HEK293T (cell line): Measurements from ENCODE around the gene ATP2B2.

Experiments used
- BHLHE40 ChIP-seq: fragments of 450-650 bp; IDR thresholded peaks from 2 replicates; pipeline ENCODE4 v1.6.1; 2016; ENCODE audit warnings: mild to moderate bottlenecking, moderate library complexity, borderline replicate concordance
- NFRKB ChIP-seq: fragments of 450-650 bp; IDR thresholded peaks from 2 replicates; pipeline ENCODE4 v1.6.1; 2016; ENCODE audit warnings: mild to moderate bottlenecking, moderate library complexity

GRCh38 chr3:10279384-10280176, 225.8 kb downstream of the ATP2B2 start:
- TF ChIP-seq NFRKB (no peak), BHLHE40 (no peak)
